Lower leg skin (tissue), 4 donors: Measurements from ENCODE around the gene BCL11A. TPM values are rescaled to one million over a fixed set of nuclear protein-coding genes. Genes with fewer than 3 reads are reported as not detected.

Source experiments
- DNase-seq, 2 donors: peaks; one replicate each; pipeline ENCODE4 v3.0.0-alpha.2; 2019; ENCODE audit warnings: low spot score in 2 of 2
- H3K4me3 ChIP-seq: fragments of 200-600 bp; sonication (generic); 2 replicates; pipeline ENCODE4 v1.5.1; 2017; ENCODE audit warnings: mild to moderate bottlenecking, low read depth; ENCODE audit not compliant: poor library complexity, severe bottlenecking
- POLR2A ChIP-seq, 2 donors: fragments of 450-650 bp; IDR thresholded peaks; one replicate each; pipeline ENCODE4 v1.6.1; 2016 to 2017; ENCODE audit warnings: antibody characterized with exemption in 2 of 2, mild to moderate bottlenecking in 1 of 2, moderate library complexity in 1 of 2
- WGBS, 2 donors: methylation state at CpG; one replicate each; pipeline ENCODE4 v1.1.5; 2018; 5-methylcytosine and 5-hydroxymethylcytosine counted together
- intact Hi-C: fragments of 100-400 bp; cut with DNase I; formaldehyde crosslinking; loops from one replicate; pipeline ENCODE4 v1.15.0; 2023; ENCODE audit warnings: low total_unique reads
- total RNA-seq, 4 donors: library from RNA; depleted of rRNA; stranded (reverse); fragments of >200 nt; gene quantifications; one replicate each; pipeline ENCODE4 v1.1.0, GENCODE V29; 2016
- TF ChIP-seq, protein P1 (sequence below), 3 donors: fragments of 450-650 bp; IDR thresholded peaks; one replicate each; pipeline ENCODE4 v1.5.1; 2016; ENCODE audit warnings: antibody characterized with exemption in 3 of 3, mild to moderate bottlenecking in 3 of 3, moderate library complexity in 2 of 3

Gene BCL11A
- total RNA-seq, 4 donors from 2014 or later, result 62.8 to 94.4 (median 71.5) TPM

DNA sequence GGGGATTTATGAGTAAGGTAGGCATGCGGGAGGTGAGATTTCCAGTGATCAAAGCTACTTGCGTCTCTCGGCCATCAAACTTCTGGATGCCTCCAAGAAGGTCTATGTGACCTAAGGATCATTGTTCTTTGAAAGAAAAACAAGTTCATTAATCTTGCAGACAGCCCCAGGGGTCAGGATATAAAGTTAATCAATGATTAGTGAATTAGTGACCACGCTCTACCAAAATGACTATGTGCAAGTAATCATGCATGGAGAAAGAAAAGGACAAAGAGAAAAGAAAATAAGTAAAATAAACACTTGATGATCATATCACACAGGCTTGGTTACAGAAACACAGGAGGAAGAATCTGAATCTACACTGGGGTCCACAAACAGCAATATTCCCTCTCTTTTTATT lies 42.5 kb upstream of the BCL11A start:
- 83 to 88% methylated on average over 4 of the region's 4 CpGs for WGBS, 2 donors
- DNase-seq, result no peak
- no peak overlapping the region for H3K4me3 ChIP-seq
- TF ChIP-seq POLR2A (IDR thresholded peaks at IDR 0.05), result no peak
- TF ChIP-seq, protein P1, sequence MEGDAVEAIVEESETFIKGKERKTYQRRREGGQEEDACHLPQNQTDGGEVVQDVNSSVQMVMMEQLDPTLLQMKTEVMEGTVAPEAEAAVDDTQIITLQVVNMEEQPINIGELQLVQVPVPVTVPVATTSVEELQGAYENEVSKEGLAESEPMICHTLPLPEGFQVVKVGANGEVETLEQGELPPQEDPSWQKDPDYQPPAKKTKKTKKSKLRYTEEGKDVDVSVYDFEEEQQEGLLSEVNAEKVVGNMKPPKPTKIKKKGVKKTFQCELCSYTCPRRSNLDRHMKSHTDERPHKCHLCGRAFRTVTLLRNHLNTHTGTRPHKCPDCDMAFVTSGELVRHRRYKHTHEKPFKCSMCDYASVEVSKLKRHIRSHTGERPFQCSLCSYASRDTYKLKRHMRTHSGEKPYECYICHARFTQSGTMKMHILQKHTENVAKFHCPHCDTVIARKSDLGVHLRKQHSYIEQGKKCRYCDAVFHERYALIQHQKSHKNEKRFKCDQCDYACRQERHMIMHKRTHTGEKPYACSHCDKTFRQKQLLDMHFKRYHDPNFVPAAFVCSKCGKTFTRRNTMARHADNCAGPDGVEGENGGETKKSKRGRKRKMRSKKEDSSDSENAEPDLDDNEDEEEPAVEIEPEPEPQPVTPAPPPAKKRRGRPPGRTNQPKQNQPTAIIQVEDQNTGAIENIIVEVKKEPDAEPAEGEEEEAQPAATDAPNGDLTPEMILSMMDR (IDR thresholded peaks at IDR 0.05), result no peak
- intact Hi-C loops, result no loop called here

DNA sequence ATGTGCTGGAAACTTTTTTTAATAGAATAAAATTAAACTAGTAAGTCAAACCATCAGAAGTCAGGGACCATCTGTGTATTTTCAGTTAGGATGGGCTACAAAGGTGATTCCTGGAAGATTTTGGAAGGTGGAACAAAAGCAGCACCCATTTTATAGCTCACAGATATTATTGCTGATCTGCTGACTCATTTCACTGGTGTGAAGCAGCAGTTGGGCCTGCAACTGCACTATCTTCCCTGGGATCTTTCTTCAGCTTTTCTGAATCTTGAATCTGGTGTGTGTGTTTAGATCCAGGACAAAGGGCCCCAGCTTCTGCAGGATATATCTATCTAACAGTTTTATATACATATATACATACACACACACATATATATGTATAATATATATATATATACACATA lies 35.6 kb upstream of the BCL11A start:
- H3K4me3 ChIP-seq, result no peak overlapping the region
- no peak for DNase-seq
- no peak for TF ChIP-seq POLR2A (IDR thresholded peaks at IDR 0.05)
- TF ChIP-seq, protein P1 (IDR thresholded peaks at IDR 0.05), result no peak
- intact Hi-C loops, result no loop called here

DNA sequence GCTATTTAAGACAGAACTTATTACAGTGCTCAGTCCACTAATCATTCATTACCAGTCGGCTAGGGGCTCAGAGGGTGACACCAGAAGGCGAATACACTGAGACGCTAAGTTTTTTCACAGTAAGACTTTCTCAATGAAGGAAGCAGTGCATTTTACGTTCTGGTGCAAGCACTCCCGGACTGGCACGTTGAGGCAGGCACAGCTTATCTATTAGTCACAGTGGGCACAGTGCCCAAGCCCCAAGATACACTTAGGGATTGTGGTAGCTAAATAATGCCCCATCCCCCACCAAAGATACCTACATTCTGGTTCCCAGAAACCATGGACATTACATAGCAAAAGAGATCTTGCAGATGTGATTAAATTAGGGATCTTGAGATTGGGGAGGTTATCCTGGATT lies 32.6 kb upstream of the BCL11A start:
- no peak for DNase-seq
- TF ChIP-seq, protein P1 (IDR thresholded peaks at IDR 0.05), result no peak
- no peak for TF ChIP-seq POLR2A (IDR thresholded peaks at IDR 0.05)
- 50 to 53% methylated on average over 6 of the region's 6 CpGs for WGBS, 2 donors
- no peak overlapping the region for H3K4me3 ChIP-seq
- intact Hi-C loops, result no loop called here

DNA sequence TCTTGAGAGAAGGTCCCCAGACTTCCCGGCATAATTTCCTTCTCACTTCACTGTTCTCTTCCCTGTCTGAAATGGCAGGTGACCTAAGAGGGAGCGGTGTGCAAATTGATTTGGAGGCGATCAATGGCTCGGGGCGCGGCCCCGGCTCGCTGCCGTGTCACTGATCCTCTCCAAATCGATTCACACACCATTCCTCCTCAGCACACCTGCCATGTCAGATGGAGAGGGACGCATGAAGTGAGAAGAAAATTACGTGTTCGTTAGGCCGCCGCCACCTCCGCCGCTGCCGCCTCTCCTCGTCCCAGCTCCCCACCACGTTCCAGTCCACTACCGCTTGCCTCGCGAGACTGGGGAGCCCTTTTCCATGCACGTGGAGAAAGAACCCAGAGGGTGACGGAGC lies 31.8 kb upstream of the BCL11A start:
- WGBS, 2 donors, result 95% methylated on average over 25 of the region's 25 CpGs
- DNase-seq, result no peak
- H3K4me3 ChIP-seq, result no peak overlapping the region
- intact Hi-C loops, result no loop called here
- TF ChIP-seq, protein P1 (IDR thresholded peaks at IDR 0.05), result no peak
- no peak for TF ChIP-seq POLR2A (IDR thresholded peaks at IDR 0.05)

DNA sequence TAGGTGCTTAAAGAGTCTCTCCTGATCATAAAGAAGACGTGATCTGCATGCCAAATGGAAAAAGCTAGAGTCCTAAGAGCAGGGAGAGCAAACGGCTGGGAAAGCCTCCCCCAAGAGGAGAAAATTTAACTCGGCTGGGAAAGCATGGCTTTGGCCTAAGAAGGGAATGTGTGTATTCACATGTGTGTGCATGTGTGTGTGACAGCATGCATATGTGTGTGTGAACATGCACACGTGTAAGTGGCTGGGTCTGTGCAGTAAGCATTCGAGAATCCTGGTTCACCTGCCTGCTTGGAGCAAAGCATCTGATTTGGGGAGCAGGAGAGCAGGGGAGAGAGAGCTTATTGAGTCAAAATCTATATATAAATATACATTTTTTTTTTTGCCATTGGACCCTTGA lies 30.1 kb upstream of the BCL11A start:
- DNase-seq, result no peak
- intact Hi-C loops, result no loop called here
- no peak overlapping the region for H3K4me3 ChIP-seq
- no peak for TF ChIP-seq POLR2A (IDR thresholded peaks at IDR 0.05)
- TF ChIP-seq, protein P1 (IDR thresholded peaks at IDR 0.05), result no peak
- WGBS, 2 donors, result 75 to 78% methylated on average over 5 of the region's 5 CpGs
